Colonic mucosa (tissue), 4 donors: ENCODE measurements around the gene CD44. TPM values are rescaled to one million over a fixed set of nuclear protein-coding genes. Genes with fewer than 3 reads are reported as not detected.

Experiments used
- DNase-seq: peaks from one replicate; pipeline ENCODE4 v3.0.0-alpha.2; 2020
- H3K27ac ChIP-seq: fragments of 200-600 bp; one replicate; pipeline ENCODE4 v1.8.0; 2021
- H3K27me3 ChIP-seq: fragments of 200-600 bp; one replicate; pipeline ENCODE4 v1.8.0; 2021
- H3K36me3 ChIP-seq: fragments of 200-600 bp; one replicate; pipeline ENCODE4 v1.8.0; 2021
- H3K4me1 ChIP-seq: fragments of 200-600 bp; one replicate; pipeline ENCODE4 v1.8.0; 2021; ENCODE audit warnings: mild to moderate bottlenecking
- H3K4me3 ChIP-seq: fragments of 200-600 bp; one replicate; pipeline ENCODE4 v1.8.0; 2021
- H3K9ac ChIP-seq, 2 donors: one replicate each; pipeline ENCODE4 v1.7.0; 2013; ENCODE audit warnings: control low read depth in 2 of 2, low read depth in 2 of 2, low read length in 2 of 2
- H3K9me3 ChIP-seq: fragments of 200-600 bp; one replicate; pipeline ENCODE4 v1.8.0; 2021
- intact Hi-C: fragments of 100-400 bp; cut with DNase I; formaldehyde crosslinking; loops from one replicate; pipeline ENCODE4 v1.14.1; 2022
- total RNA-seq, 2 donors: library from RNA; stranded (reverse); fragmentation: NEBNext Ultra II Directional in 1 of 2; extraction: Animal tissue kit (Norgen Biotek cat#: 25700) in 1 of 2; gene quantifications; one replicate each; pipeline ENCODE4 v1.2.1, GENCODE V29; 2021
- TF ChIP-seq, protein P1 (sequence below): fragments of 200-600 bp; IDR thresholded peaks from one replicate; pipeline ENCODE4 v1.8.0; 2022; ENCODE audit warnings: antibody characterized with exemption, mild to moderate bottlenecking
- donor health status: healthy.
- donor health status: DM: no; HTN: no; CAD: no.
- donor health status: DM: no; HTN: no; CAD: no.

CD44 gene
- total RNA-seq, 2 donors from 2014 or later: 152 to 171 TPM

DNA sequence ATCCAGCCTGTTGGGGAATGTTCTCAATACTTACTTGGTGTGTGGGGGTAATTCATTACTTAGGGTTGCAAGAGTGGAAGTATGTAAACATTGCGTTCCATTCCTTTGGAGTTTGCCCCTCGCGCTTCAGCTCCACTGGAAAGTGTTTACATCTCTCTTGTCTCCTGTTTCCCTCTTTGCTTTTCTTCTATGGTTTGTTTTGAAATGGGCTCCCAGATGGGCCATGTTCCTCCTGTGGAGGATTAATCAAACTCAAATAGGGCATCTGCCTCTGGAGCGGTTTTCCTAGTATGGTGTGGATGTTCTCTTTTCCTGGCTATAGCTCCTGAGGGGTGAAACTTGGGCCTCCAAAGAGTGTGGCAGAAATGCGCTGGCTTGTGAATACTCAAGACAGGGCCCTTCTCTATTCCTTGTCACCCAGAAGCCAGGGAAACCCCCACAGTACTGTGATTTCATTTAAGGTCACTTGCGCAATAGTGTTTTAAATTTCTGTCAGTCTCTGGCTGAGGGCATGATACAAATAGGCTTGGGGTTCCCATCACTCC is 51.9 kb downstream of the CD44 start:
- H3K27me3 ChIP-seq: no peaks in the 10 kb centered on the region
- DNase-seq: no peak
- intact Hi-C loops: no loop called here
- TF ChIP-seq, protein P1, sequence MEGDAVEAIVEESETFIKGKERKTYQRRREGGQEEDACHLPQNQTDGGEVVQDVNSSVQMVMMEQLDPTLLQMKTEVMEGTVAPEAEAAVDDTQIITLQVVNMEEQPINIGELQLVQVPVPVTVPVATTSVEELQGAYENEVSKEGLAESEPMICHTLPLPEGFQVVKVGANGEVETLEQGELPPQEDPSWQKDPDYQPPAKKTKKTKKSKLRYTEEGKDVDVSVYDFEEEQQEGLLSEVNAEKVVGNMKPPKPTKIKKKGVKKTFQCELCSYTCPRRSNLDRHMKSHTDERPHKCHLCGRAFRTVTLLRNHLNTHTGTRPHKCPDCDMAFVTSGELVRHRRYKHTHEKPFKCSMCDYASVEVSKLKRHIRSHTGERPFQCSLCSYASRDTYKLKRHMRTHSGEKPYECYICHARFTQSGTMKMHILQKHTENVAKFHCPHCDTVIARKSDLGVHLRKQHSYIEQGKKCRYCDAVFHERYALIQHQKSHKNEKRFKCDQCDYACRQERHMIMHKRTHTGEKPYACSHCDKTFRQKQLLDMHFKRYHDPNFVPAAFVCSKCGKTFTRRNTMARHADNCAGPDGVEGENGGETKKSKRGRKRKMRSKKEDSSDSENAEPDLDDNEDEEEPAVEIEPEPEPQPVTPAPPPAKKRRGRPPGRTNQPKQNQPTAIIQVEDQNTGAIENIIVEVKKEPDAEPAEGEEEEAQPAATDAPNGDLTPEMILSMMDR: no peak
- peaks cover 4% of the 10 kb centered on the region for H3K36me3 ChIP-seq
- no peak overlapping the region for H3K4me3 ChIP-seq
- no peaks in the 10 kb centered on the region for H3K4me1 ChIP-seq
- H3K27ac ChIP-seq: no peak overlapping the region
- no peaks in the 10 kb centered on the region for H3K9me3 ChIP-seq
- H3K9ac ChIP-seq: no peak overlapping the region

DNA sequence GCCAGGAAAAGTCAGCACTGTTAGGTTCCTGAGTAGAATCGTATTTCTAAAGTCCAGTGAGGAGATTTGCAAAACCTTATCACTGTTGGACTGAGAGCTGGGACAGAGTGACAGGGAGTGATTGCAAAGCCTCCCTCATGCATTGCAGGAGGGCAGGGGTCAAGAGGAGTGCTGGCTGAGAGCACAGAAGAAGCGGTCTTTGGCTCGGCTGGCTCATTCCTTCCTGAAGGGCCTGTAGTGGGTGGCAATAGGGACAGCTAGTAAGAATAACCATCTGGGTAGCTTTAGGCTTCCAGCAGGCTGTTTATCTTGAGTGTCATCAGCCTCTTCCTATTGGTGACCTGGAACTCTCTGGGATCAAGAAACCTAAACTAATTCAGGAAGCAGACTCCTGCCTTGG is 53.4 kb downstream of the CD44 start:
- no peaks in the 10 kb centered on the region for H3K4me1 ChIP-seq
- H3K9me3 ChIP-seq: no peaks in the 10 kb centered on the region
- peaks cover 4% of the 10 kb centered on the region for H3K36me3 ChIP-seq
- H3K27ac ChIP-seq: no peak overlapping the region
- peak; percentile 55 for DNase-seq
- TF ChIP-seq, protein P1: no peak
- no peak overlapping the region for H3K9ac ChIP-seq
- intact Hi-C loops: no loop called here
- no peak overlapping the region for H3K4me3 ChIP-seq
- H3K27me3 ChIP-seq: no peaks in the 10 kb centered on the region

DNA sequence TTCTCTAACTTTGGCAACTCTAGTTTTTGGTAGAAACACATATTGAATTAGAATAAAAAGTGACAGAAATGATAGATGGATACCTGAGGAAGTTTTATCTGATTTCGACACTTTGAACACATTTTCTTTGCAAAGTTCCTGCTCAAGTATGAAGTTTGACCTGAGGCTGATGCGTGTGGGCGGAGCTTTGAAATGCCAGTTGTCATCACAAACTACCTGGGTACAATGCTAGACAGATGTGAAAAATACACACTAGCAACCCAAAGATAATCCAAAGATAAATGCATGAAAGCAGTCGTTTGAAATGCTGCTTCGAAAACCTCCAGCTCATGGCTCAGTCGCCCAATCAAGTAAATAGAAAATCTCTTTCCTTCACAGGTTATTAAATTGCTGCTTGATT is 54.8 kb downstream of the CD44 start:
- no peak overlapping the region for H3K27ac ChIP-seq

DNA sequence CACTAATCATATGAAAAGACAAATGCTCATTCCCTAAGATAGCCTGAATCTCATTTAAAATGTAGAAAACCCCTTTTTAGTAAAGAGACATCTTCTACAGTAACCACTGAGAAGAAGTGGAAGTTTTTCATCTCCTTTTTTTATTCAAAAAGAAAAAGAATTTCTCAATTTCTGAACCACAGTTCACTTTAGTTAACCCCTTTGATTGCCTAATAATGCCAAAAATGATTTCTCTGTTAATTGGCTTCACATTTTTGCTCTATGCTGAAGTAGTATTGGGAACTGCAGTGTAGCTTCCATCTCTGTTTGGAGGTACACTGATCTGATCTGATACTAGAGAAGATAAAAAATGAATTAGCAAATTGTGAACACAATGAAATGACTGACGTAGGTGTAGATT is 58.3 kb downstream of the CD44 start:
- no peaks in the 10 kb centered on the region for H3K4me1 ChIP-seq
- TF ChIP-seq, protein P1: no peak
- intact Hi-C loops: no loop called here
- no peak overlapping the region for H3K27ac ChIP-seq
- no peak overlapping the region for H3K4me3 ChIP-seq
- no peaks in the 10 kb centered on the region for H3K36me3 ChIP-seq
- no peaks in the 10 kb centered on the region for H3K27me3 ChIP-seq
- H3K9ac ChIP-seq: no peak overlapping the region
- DNase-seq: no peak
- no peaks in the 10 kb centered on the region for H3K9me3 ChIP-seq

More for the DNA sequence above, 54.8 kb downstream of the CD44 start:
- H3K4me3 ChIP-seq: no peak overlapping the region
- peaks cover 4% of the 10 kb centered on the region for H3K36me3 ChIP-seq
- H3K4me1 ChIP-seq: no peaks in the 10 kb centered on the region
- TF ChIP-seq, protein P1: no peak
- intact Hi-C loops: no loop called here
- H3K9me3 ChIP-seq: no peaks in the 10 kb centered on the region
- no peak for DNase-seq
- H3K9ac ChIP-seq: no peak overlapping the region
- no peaks in the 10 kb centered on the region for H3K27me3 ChIP-seq

DNA sequence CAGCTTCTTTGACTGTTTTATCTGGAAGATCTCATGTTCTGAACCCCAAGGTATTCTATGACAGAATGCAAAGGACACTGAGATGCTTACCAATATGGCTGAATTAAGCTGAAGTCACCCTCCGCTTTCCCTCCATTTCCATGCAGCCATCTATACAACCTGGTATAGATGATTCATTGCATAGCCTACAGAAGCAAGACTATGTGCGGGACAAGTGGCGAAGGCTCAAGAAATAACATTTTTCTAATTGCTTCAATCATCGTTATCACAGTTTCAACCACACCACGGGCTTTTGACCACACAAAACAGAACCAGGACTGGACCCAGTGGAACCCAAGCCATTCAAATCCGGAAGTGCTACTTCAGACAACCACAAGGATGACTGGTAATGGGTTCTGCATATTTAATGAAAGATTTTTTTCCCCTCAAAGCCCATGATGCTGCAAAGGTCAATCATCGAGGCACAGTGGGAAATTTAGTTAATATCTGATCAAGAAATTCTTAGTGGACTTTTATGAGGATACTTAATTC is 61.9 kb downstream of the CD44 start:
- Histone ChIP-seq H3K4me3 (no peak overlapping the region), H3K4me1 (no peaks in the 10 kb centered on the region), H3K27me3 (no peaks in the 10 kb centered on the region), H3K9me3 (no peaks in the 10 kb centered on the region), H3K27ac (no peak overlapping the region), H3K36me3 (no peaks in the 10 kb centered on the region), H3K9ac (no peak overlapping the region)
- TF ChIP-seq, protein P1: no peak
- no peak for DNase-seq
- intact Hi-C loops: no loop called here
